ENCODE measurements around the gene SULT1A2. TPM values are rescaled to one million over a fixed set of nuclear protein-coding genes. Genes with fewer than 3 reads are reported as not detected.

Gene SULT1A2
- total and polyA plus RNA-seq, 2 of the 13 experiments (the other 11 are each of a cell fraction or from before 2014, with no cell fraction given) = 33.0 to 34.2 TPM

- TF ChIP-seq ZNF484 (CRISPR knock-in tag; IDR thresholded peaks at IDR 0.05; ENCODE audit: borderline replicate concordance, low read depth) (no peak), MEIS2 (CRISPR knock-in tag; IDR thresholded peaks at IDR 0.05) (no peak), ZBTB3 (CRISPR knock-in tag; IDR thresholded peaks at IDR 0.05; ENCODE audit: borderline replicate concordance, low read depth) (no peak), SAFB2 (CRISPR knock-in tag; IDR thresholded peaks at IDR 0.05; ENCODE audit: borderline replicate concordance, low read depth) (no peak), SP140L (CRISPR knock-in tag; IDR thresholded peaks at IDR 0.05; ENCODE audit: borderline replicate concordance) (no peak), SP1 (IDR thresholded peaks at IDR 0.05) (no peak), SP1 (CRISPR knock-in tag; IDR thresholded peaks at IDR 0.05) (no peak), ETV6 (CRISPR knock-in tag; conservative IDR thresholded peaks at IDR 0.05) (no peak), U2AF1 (optimal IDR thresholded peaks at IDR 0.05; ENCODE audit: low read depth, low read length) (no peak), PRDM4 (CRISPR knock-in tag; IDR thresholded peaks at IDR 0.05; ENCODE audit: borderline replicate concordance) (no peak), KLF12 (CRISPR knock-in tag; IDR thresholded peaks at IDR 0.05; ENCODE audit: borderline replicate concordance) (no peak), SMAD9 (CRISPR knock-in tag; IDR thresholded peaks at IDR 0.05) (no peak), PATZ1 (CRISPR knock-in tag; IDR thresholded peaks at IDR 0.05) (no peak), REL (CRISPR knock-in tag; conservative IDR thresholded peaks at IDR 0.05) (no peak), KDM1A (CRISPR knock-in tag; IDR thresholded peaks at IDR 0.05) (no peak), ZBTB38 (CRISPR knock-in tag; IDR thresholded peaks at IDR 0.05) (no peak), ISX (CRISPR knock-in tag; conservative IDR thresholded peaks at IDR 0.05) (0 out of 2 replicates have a peak, but pooled peaks have one; percentile 35), TGIF2 (CRISPR knock-in tag; IDR thresholded peaks at IDR 0.05) (peak; percentile 82), ZBTB25 (CRISPR knock-in tag; IDR thresholded peaks at IDR 0.05) (no peak)
- TF ChIP-seq, protein P1, sequence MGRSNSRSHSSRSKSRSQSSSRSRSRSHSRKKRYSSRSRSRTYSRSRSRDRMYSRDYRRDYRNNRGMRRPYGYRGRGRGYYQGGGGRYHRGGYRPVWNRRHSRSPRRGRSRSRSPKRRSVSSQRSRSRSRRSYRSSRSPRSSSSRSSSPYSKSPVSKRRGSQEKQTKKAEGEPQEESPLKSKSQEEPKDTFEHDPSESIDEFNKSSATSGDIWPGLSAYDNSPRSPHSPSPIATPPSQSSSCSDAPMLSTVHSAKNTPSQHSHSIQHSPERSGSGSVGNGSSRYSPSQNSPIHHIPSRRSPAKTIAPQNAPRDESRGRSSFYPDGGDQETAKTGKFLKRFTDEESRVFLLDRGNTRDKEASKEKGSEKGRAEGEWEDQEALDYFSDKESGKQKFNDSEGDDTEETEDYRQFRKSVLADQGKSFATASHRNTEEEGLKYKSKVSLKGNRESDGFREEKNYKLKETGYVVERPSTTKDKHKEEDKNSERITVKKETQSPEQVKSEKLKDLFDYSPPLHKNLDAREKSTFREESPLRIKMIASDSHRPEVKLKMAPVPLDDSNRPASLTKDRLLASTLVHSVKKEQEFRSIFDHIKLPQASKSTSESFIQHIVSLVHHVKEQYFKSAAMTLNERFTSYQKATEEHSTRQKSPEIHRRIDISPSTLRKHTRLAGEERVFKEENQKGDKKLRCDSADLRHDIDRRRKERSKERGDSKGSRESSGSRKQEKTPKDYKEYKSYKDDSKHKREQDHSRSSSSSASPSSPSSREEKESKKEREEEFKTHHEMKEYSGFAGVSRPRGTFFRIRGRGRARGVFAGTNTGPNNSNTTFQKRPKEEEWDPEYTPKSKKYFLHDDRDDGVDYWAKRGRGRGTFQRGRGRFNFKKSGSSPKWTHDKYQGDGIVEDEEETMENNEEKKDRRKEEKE (IDR thresholded peaks at IDR 0.05) = no peak
- TF ChIP-seq, protein P2, sequence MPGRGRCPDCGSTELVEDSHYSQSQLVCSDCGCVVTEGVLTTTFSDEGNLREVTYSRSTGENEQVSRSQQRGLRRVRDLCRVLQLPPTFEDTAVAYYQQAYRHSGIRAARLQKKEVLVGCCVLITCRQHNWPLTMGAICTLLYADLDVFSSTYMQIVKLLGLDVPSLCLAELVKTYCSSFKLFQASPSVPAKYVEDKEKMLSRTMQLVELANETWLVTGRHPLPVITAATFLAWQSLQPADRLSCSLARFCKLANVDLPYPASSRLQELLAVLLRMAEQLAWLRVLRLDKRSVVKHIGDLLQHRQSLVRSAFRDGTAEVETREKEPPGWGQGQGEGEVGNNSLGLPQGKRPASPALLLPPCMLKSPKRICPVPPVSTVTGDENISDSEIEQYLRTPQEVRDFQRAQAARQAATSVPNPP (CRISPR knock-in tag; IDR thresholded peaks at IDR 0.05) = no peak
Measured at GRCh38 chr16:28596840-28597691, at the start of gene SULT1A2 (continued).
